Fibroblast of the aortic adventitia (primary cell): ENCODE measurements around the gene GPR179. TPM values are rescaled to one million over a fixed set of nuclear protein-coding genes. Genes with fewer than 3 reads are reported as not detected.
"Not testable (repeated sequence)": the region's sequence is repeated elsewhere in the genome, so short reads cannot be mapped to it uniquely, and the experiment has no call there.

Experiments
- DNase-seq: peaks from one replicate; pipeline ENCODE4 v3.0.0-alpha.2; 2010; ENCODE audit warnings: low read depth
- H3K4me3 ChIP-seq: 2 replicates; pipeline ENCODE4 v1.5.1; 2011; ENCODE audit warnings: low read depth, mild to moderate bottlenecking, control low read depth, low read length, moderate library complexity
- total RNA-seq: library from RNA; depleted of rRNA; stranded (reverse); fragments of >200 nt; gene quantifications from 2 replicates; pipeline ENCODE4 v1.2.3, GENCODE V29; 2012; ENCODE audit warnings: low replicate concordance
- TF ChIP-seq, protein P1 (sequence below): IDR thresholded peaks from 2 replicates; pipeline ENCODE4 v1.5.1; 2011; ENCODE audit warnings: mild to moderate bottlenecking, low read length, control low read depth, inconsistent platforms; ENCODE audit not compliant: insufficient read depth

The GPR179 gene
- total RNA-seq, 1 donor: under 0.01 TPM

DNA sequence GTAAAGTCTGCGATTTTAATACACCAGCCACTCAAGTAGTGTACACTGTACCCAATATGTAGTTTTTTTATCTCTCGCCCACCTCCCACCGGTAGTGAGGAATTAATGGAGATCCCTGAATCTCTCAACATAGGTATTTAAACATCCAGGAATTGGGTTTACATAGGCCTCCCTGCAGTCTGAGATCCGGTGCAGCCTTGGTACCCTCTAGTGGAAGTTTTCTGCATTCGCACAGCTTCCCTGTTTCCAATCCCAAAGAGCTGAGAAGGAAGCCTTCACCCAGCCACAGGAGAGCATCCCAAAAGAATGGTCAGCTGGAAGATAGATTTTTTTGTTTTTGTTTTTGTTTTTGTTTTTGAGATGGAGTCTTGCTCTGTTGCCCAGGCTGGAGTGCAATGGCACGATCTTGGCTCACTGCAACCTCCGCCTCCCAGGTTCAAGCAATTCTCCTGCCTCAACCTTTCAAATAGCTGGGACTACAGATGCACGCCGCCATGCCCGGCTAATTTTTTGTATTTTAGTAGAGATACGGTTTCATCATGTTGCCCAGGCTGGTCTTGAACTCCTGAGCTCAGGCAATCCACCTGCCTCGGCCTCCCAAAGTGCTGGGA lies 55.4 kb downstream of the GPR179 start:
- TF ChIP-seq, protein P1, sequence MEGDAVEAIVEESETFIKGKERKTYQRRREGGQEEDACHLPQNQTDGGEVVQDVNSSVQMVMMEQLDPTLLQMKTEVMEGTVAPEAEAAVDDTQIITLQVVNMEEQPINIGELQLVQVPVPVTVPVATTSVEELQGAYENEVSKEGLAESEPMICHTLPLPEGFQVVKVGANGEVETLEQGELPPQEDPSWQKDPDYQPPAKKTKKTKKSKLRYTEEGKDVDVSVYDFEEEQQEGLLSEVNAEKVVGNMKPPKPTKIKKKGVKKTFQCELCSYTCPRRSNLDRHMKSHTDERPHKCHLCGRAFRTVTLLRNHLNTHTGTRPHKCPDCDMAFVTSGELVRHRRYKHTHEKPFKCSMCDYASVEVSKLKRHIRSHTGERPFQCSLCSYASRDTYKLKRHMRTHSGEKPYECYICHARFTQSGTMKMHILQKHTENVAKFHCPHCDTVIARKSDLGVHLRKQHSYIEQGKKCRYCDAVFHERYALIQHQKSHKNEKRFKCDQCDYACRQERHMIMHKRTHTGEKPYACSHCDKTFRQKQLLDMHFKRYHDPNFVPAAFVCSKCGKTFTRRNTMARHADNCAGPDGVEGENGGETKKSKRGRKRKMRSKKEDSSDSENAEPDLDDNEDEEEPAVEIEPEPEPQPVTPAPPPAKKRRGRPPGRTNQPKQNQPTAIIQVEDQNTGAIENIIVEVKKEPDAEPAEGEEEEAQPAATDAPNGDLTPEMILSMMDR: peak; percentile 46
- not testable (repeated sequence) for H3K4me3 ChIP-seq
- peak; percentile 51 for DNase-seq

DNA sequence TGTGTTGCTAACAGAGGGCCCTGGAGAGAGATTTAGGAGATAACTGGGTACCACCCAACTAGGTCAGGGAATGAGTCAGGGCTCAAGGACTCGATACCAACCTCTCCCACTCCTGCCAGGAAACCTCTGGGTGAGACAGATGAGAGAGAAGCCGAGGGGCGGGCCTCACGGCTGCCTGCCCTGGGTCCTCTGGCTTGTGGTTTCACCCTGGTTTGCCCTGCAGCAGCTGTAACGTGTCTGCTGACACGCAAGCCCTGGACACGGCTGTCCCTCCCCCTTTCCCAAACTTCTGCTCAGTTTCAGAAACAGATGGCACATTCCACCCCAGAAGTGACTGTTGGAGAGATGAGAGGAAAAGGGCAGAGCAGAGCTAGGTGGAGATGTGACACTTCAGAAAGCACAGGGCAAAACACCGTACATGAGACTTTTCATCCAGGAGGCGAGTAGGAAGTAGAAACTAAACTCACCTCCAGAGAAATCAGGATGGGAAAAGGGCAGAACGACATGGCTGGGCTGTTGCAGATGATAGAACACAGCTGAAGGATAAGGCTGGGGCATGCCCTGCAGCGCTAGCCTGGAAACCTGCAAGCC lies 57.2 kb downstream of the GPR179 start:
- DNase-seq: peak; percentile 75
- H3K4me3 ChIP-seq: not testable (repeated sequence)

DNA sequence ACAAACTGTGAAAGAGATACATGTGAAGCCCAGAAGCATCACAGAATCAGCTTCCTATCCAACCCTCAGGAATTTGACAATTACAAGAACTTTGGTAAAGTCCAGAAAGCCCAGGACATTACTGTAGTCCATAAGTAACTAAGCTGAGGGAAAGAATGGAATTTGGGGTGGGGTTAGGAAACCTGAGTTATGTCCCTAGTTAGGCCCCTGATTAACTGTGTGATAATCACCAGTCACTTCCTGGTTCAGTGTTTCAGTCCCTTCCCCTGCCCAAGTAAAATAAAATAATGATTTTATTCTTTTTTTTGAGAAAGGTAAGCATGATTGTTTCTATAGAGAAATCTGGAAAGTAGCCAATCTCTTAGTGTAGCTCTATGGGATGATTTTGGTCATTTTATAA lies 57.8 kb downstream of the GPR179 start:
- H3K4me3 ChIP-seq: not testable (repeated sequence)
- peak; percentile 22 for DNase-seq

Other genes starting within 250 kb of the GPR179 start
- not detected in 2 replicates for gene TBC1D3E, start 216.0 kb downstream of the GPR179 start, total RNA-seq
- not detected in 2 replicates for gene TBC1D3, start 151.4 kb downstream of the GPR179 start, total RNA-seq
- gene MRPL45, start 46.8 kb downstream of the GPR179 start, total RNA-seq: 34.1 and 42.2 TPM in 2 replicates
- 11.7 and 18.8 TPM in 2 replicates for gene SOCS7, start 7.9 kb upstream of the GPR179 start, total RNA-seq
- 36.6 and 38.3 TPM in 2 replicates for gene ARHGAP23, start 84.5 kb upstream of the GPR179 start, total RNA-seq